IMR-90 (cell line): Measurements from ENCODE around the gene MAP3K19. TPM values are rescaled to one million over a fixed set of nuclear protein-coding genes. Genes with fewer than 3 reads are reported as not detected.

Experiments used
- ATAC-seq: fragments of 200-7000 bp; cut with Tn5 transposase; 2 replicates; pipeline ENCODE4 v1.9.1; 2020; ENCODE audit warnings: low read depth, mild to moderate bottlenecking, moderate library complexity
- BruUV-seq: library from RNA; stranded (reverse); fragments of 400-500 nt; replicated peaks from 2 replicates; lab custom pipeline; 2021; lab: Mats Ljungman, UMichigan
- CTCF ChIA-PET: fragments of 300-600 bp; formaldehyde crosslinking; extraction: SDS; loops from one replicate; lab custom pipeline; 2021; ENCODE audit warnings: antibody characterized with exemption; lab: Yijun Ruan, JAX
- POLR2A ChIA-PET: fragments of 300-600 bp; sonication (Branson Sonifier 250); formaldehyde crosslinking; loops from one replicate; lab custom pipeline; 2022; ENCODE audit warnings: antibody characterized with exemption; ENCODE audit not compliant: unreplicated experiment; lab: Charles Lee
- DNase-seq: peaks from one replicate; pipeline ENCODE4 v3.0.0; 2013
- H2AFZ ChIP-seq: replicated peaks from 2 replicates; pipeline ENCODE3; 2013; ENCODE audit warnings: low read length, mild to moderate bottlenecking; ENCODE audit not compliant: poor library complexity
- H2AK5ac ChIP-seq: 2 replicates; pipeline ENCODE4 v1.6.1; 2013; ENCODE audit warnings: low read depth, low read length, inconsistent platforms
- H2AK9ac ChIP-seq: replicated peaks from 2 replicates; pipeline ENCODE3; 2013; ENCODE audit warnings: mild to moderate bottlenecking, low read depth, low read length, moderate library complexity; ENCODE audit not compliant: poor library complexity
- H2BK120ac ChIP-seq: 2 replicates; pipeline ENCODE4 v1.6.1; 2013; ENCODE audit warnings: low read depth, low read length, inconsistent platforms
- H2BK15ac ChIP-seq: 3 replicates; pipeline ENCODE4 v1.6.1; 2013; ENCODE audit warnings: low read depth, low read length, inconsistent platforms
- H2BK20ac ChIP-seq: 2 replicates; pipeline ENCODE4 v1.6.1; 2013; ENCODE audit warnings: low read depth, mild to moderate bottlenecking, inconsistent platforms, low read length, moderate library complexity
- H2BK5ac ChIP-seq: 2 replicates; pipeline ENCODE4 v1.6.1; 2013; ENCODE audit warnings: mild to moderate bottlenecking, low read depth, low read length, inconsistent platforms; ENCODE audit not compliant: poor library complexity, severe bottlenecking
- H3K14ac ChIP-seq: replicated peaks from 2 replicates; pipeline ENCODE4 v1.6.1; 2013; ENCODE audit warnings: low read depth, low read length, inconsistent platforms
- H3K18ac ChIP-seq: 2 replicates; pipeline ENCODE4 v1.6.1; 2013; ENCODE audit warnings: low read depth, low read length, control low read depth
- H3K23ac ChIP-seq: 2 replicates; pipeline ENCODE4 v1.6.1; 2013; ENCODE audit warnings: low read depth, low read length, inconsistent platforms
- H3K27ac ChIP-seq: 2 replicates; pipeline ENCODE4 v1.5.1; 2013; ENCODE audit warnings: mild to moderate bottlenecking, control low read depth, low read length; ENCODE audit not compliant: insufficient read depth
- H3K27me3 ChIP-seq: 2 replicates; pipeline ENCODE4 v1.6.1; 2013; ENCODE audit warnings: low read length; ENCODE audit not compliant: control insufficient read depth, insufficient read depth
- H3K36me3 ChIP-seq: 2 replicates; pipeline ENCODE4 v1.6.1; 2013; ENCODE audit warnings: low read length, mixed read lengths; ENCODE audit not compliant: control insufficient read depth, insufficient read depth
- H3K4ac ChIP-seq: 2 replicates; pipeline ENCODE4 v1.6.1; 2013; ENCODE audit warnings: low read depth, low read length, inconsistent platforms
- H3K4me1 ChIP-seq: 2 replicates; pipeline ENCODE4 v1.6.1; 2013; ENCODE audit warnings: low read length, mixed read lengths; ENCODE audit not compliant: control insufficient read depth, insufficient read depth
- H3K4me2 ChIP-seq: 2 replicates; pipeline ENCODE4 v1.6.1; 2013; ENCODE audit warnings: low read depth, mild to moderate bottlenecking, control low read depth, low read length, moderate library complexity
- H3K4me3 ChIP-seq: 2 replicates; pipeline ENCODE4 v1.5.1; 2013; ENCODE audit warnings: low read depth, mild to moderate bottlenecking, control low read depth, low read length, moderate library complexity; ENCODE audit not compliant: insufficient read depth
- H3K56ac ChIP-seq: 2 replicates; pipeline ENCODE4 v1.6.1; 2013; ENCODE audit warnings: low read length, inconsistent platforms; ENCODE audit not compliant: insufficient read depth; ENCODE audit errors: extremely low read depth
- H3K79me1 ChIP-seq, 2 experiments: 2 replicates each; pipeline ENCODE4 v1.6.1; 2013; ENCODE audit warnings: low read length in 2 of 2, inconsistent platforms in 1 of 2, low read depth in 1 of 2
- H3K9ac ChIP-seq: 2 replicates; pipeline ENCODE4 v1.6.1; 2013; ENCODE audit warnings: low read depth, low read length, control low read depth
- H3K9me1 ChIP-seq: 2 replicates; pipeline ENCODE4 v1.6.1; 2013; ENCODE audit warnings: low read length, inconsistent platforms; ENCODE audit not compliant: insufficient read depth
- H3K9me3 ChIP-seq: 2 replicates; pipeline ENCODE4 v1.6.1; 2013; ENCODE audit warnings: low read length; ENCODE audit not compliant: control insufficient read depth, insufficient read depth
- H4K20me1 ChIP-seq: 2 replicates; pipeline ENCODE4 v1.6.1; 2013; ENCODE audit warnings: low read length, inconsistent platforms; ENCODE audit not compliant: insufficient read depth
- H4K5ac ChIP-seq: 2 replicates; pipeline ENCODE4 v1.6.1; 2013; ENCODE audit warnings: mild to moderate bottlenecking, low read depth, low read length, control low read depth
- H4K8ac ChIP-seq, 2 experiments: 2 replicates each; pipeline ENCODE4 v1.6.1; 2013; ENCODE audit warnings: low read depth in 2 of 2, low read length in 2 of 2, control low read depth in 1 of 2, inconsistent platforms in 1 of 2
- H4K91ac ChIP-seq: 2 replicates; pipeline ENCODE4 v1.6.1; 2013; ENCODE audit warnings: low read depth, low read length, inconsistent platforms; ENCODE audit not compliant: insufficient read depth
- CEBPB ChIP-seq: IDR thresholded peaks from 2 replicates; pipeline ENCODE4 v1.6.1; 2012; ENCODE audit warnings: low read depth, low read length, improper control_type of control experiment
- CHD1 ChIP-seq: IDR thresholded peaks from 2 replicates; pipeline ENCODE4 v1.6.1; 2012; ENCODE audit warnings: low read depth, low read length, improper control_type of control experiment
- FOS ChIP-seq: fragments of 150-350 bp; IDR thresholded peaks from 2 replicates; pipeline ENCODE4 v1.6.1; 2016; ENCODE audit warnings: low read depth, low read length
- MAFK ChIP-seq: IDR thresholded peaks from 2 replicates; pipeline ENCODE4 v1.6.1; 2012; ENCODE audit warnings: low read depth, low read length, improper control_type of control experiment
- MXI1 ChIP-seq: IDR thresholded peaks from 2 replicates; pipeline ENCODE4 v1.6.1; 2012; ENCODE audit warnings: low read depth, mild to moderate bottlenecking, low read length, moderate library complexity, borderline replicate concordance
- RCOR1 ChIP-seq: IDR thresholded peaks from 2 replicates; pipeline ENCODE4 v1.6.1; 2012; ENCODE audit warnings: mild to moderate bottlenecking, low read length, improper control_type of control experiment; ENCODE audit not compliant: insufficient replicate concordance
- SMC3 ChIP-seq: fragments of 150-350 bp; IDR thresholded peaks from 2 replicates; pipeline ENCODE4 v1.6.1; 2016; ENCODE audit warnings: low read depth, mild to moderate bottlenecking, antibody characterized with exemption, low read length, moderate library complexity
- WGBS, 2 experiments: methylation state at CpG; one replicate each; pipeline versions ENCODE4 v1.1.5 to v1.1.7; 2013; ENCODE audit warnings: missing lambda C conversion rate in 2 of 2; ENCODE audit not compliant: insufficient read length in 1 of 2; ENCODE audit errors: extremely low coverage in 2 of 2; 5-methylcytosine and 5-hydroxymethylcytosine counted together
- dilution Hi-C: fragments of 300-500 bp; cut with HindIII; formaldehyde crosslinking; loops from one replicate; pipeline ENCODE4 v1.14.3; 2018; ENCODE audit warnings: low sequenced_read_pairs; ENCODE audit not compliant: unreplicated experiment
- in situ Hi-C: fragments of 300-500 bp; cut with MboI; formaldehyde crosslinking; loops from 3 replicates; pipeline ENCODE4 v1.14.3; 2019; ENCODE audit warnings: low sequenced_read_pairs, inconsistent platforms, mixed read lengths
- intact Hi-C: fragments of 100-400 bp; cut with micrococcal nuclease; formaldehyde crosslinking; loops from 2 replicates; pipeline ENCODE4 v1.10.0; 2022
- polyA plus RNA-seq, 3 experiments: library from polyadenylated mRNA; depleted of rRNA; stranded (reverse); fragments of >200 nt; gene quantifications; 2 replicates each; pipeline ENCODE4 v1.2.3, GENCODE V29; 2012; ENCODE audit warnings: low replicate concordance in 1 of 3
- total RNA-seq: library from RNA; depleted of rRNA; stranded (reverse); fragments of >200 nt; gene quantifications from 2 replicates; pipeline ENCODE4 v1.2.3, GENCODE V29; 2012
- TF ChIP-seq, protein P1 (sequence below): fragments of 150-350 bp; IDR thresholded peaks from 2 replicates; pipeline ENCODE4 v1.6.1; 2017; ENCODE audit warnings: mild to moderate bottlenecking, antibody characterized with exemption, low read length, low read depth
- TF ChIP-seq, protein P2 (sequence below): conservative IDR thresholded peaks from 2 replicates; pipeline ENCODE4 v1.5.1; 2012; ENCODE audit warnings: mild to moderate bottlenecking, low read depth, low read length, improper control_type of control experiment

The MAP3K19 gene
- total and polyA plus RNA-seq, 2 of the 4 experiments (the other 2 are of a cell fraction), result not detected

DNA sequence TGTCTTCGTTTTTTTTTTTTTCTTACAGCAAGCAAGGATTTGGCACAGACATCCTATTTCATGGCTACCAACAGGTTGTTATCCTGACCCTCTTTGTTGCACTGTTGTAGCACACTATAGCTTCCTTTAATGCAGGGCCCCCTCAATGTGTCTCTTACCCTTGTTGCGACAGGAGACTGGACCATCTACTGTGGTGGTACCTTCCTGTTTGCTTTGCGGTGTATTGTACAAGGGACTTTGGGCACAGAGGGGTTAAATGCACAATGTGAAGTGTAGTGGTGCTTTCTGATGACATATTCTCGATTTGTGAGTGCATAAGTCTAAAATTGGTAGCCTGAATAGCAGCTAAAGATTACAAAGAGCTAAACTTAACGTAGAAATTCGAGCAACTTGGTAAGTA lies 101.2 kb downstream of the MAP3K19 start:
- H4K91ac ChIP-seq, result no peak overlapping the region
- no peak overlapping the region for H2AK5ac ChIP-seq
- H4K8ac ChIP-seq, result no peak overlapping the region
- H2BK20ac ChIP-seq, result no peak overlapping the region
- CTCF ChIA-PET, result no interaction called here
- no peak overlapping the region for H2AFZ ChIP-seq
- no peak overlapping the region for H4K5ac ChIP-seq
- 0 out of 2 replicates have a peak, but pooled peaks cover 3% of the 10 kb centered on the region for H3K9me1 ChIP-seq
- no peak overlapping the region for H3K4me2 ChIP-seq
- H3K14ac ChIP-seq, result no peak overlapping the region
- H4K20me1 ChIP-seq, result peaks cover 4% of the 10 kb centered on the region; the same call in 1 of the 2 replicates
- H3K4me3 ChIP-seq, result no peak overlapping the region
- DNase-seq (no peak), ATAC-seq (no peak)
- TF ChIP-seq MAFK (no peak), SMC3 (no peak), MXI1 (no peak), CHD1 (no peak), CEBPB (no peak), RCOR1 (no peak), FOS (no peak)
- TF ChIP-seq, protein P1, sequence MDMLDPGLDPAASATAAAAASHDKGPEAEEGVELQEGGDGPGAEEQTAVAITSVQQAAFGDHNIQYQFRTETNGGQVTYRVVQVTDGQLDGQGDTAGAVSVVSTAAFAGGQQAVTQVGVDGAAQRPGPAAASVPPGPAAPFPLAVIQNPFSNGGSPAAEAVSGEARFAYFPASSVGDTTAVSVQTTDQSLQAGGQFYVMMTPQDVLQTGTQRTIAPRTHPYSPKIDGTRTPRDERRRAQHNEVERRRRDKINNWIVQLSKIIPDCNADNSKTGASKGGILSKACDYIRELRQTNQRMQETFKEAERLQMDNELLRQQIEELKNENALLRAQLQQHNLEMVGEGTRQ, result no peak
- TF ChIP-seq, protein P2, sequence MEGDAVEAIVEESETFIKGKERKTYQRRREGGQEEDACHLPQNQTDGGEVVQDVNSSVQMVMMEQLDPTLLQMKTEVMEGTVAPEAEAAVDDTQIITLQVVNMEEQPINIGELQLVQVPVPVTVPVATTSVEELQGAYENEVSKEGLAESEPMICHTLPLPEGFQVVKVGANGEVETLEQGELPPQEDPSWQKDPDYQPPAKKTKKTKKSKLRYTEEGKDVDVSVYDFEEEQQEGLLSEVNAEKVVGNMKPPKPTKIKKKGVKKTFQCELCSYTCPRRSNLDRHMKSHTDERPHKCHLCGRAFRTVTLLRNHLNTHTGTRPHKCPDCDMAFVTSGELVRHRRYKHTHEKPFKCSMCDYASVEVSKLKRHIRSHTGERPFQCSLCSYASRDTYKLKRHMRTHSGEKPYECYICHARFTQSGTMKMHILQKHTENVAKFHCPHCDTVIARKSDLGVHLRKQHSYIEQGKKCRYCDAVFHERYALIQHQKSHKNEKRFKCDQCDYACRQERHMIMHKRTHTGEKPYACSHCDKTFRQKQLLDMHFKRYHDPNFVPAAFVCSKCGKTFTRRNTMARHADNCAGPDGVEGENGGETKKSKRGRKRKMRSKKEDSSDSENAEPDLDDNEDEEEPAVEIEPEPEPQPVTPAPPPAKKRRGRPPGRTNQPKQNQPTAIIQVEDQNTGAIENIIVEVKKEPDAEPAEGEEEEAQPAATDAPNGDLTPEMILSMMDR, result no peak
- H3K18ac ChIP-seq, result no peak overlapping the region
- BruUV-seq, result no TSS peak
- no peaks in the 10 kb centered on the region for H3K4me1 ChIP-seq
- no peak overlapping the region for H3K23ac ChIP-seq
- H3K9me3 ChIP-seq, result no peaks in the 10 kb centered on the region
- H3K9ac ChIP-seq, result no peak overlapping the region
- H2BK5ac ChIP-seq, result no peak overlapping the region
- no peaks in the 10 kb centered on the region for H3K27me3 ChIP-seq
- no CpG with 5 or more reads among the region's 6 CpGs for WGBS, 2 experiments
- no peak overlapping the region for H3K56ac ChIP-seq
- no peak overlapping the region for H3K4ac ChIP-seq
- in situ Hi-C loops (no loop called here), dilution Hi-C loops (no loop called here), intact Hi-C loops (no loop called here)
- H3K27ac ChIP-seq, result no peak overlapping the region
- peaks cover 31% of the 10 kb centered on the region for H3K36me3 ChIP-seq
- H2AK9ac ChIP-seq, result no peak overlapping the region
- POLR2A ChIA-PET, result interaction anchor here (0.6 kb wide), 1 partner anchor 12 kb away, joined by 3 read pairs; no protein-coding TSS in a partner anchor
- H2BK120ac ChIP-seq, result no peak overlapping the region
- no peak overlapping the region for H2BK15ac ChIP-seq
- peaks cover 14 to 30% of the 10 kb centered on the region in 2 experiments; a peak in 3 of 4 replicates for H3K79me1 ChIP-seq
